GM23338 (cell line): ENCODE measurements around the gene TSPAN3. TPM values are rescaled to one million over a fixed set of nuclear protein-coding genes. Genes with fewer than 3 reads are reported as not detected.

Experiments used
- ATAC-seq: fragments of 200-7000 bp; cut with Tn5 transposase; 3 replicates; pipeline ENCODE4 v1.9.1; 2020
- DNase-seq: peaks from one replicate; pipeline ENCODE4 v3.0.0-alpha.2; 2015; ENCODE audit warnings: low spot score
- H2AFZ ChIP-seq: fragments of 200-600 bp; sonication (generic); 2 replicates; pipeline ENCODE4 v1.8.0; 2016; ENCODE audit warnings: antibody characterized with exemption, mild to moderate bottlenecking, moderate library complexity
- H3F3A ChIP-seq: fragments of 200-600 bp; sonication (generic); replicated peaks from 2 replicates; pipeline ENCODE4 v1.8.0; 2017; ENCODE audit warnings: antibody characterized with exemption, mixed run types, low read depth
- H3K27ac ChIP-seq: fragments of 200-600 bp; sonication (generic); 2 replicates; pipeline ENCODE4 v1.6.1; 2016; ENCODE audit warnings: low read depth
- H3K27me3 ChIP-seq: fragments of 200-600 bp; sonication (generic); 2 replicates; pipeline ENCODE4 v1.8.0; 2016; ENCODE audit warnings: mild to moderate bottlenecking, mixed run types, moderate library complexity; ENCODE audit not compliant: insufficient read depth
- H3K36me3 ChIP-seq: fragments of 200-600 bp; sonication (generic); 2 replicates; pipeline ENCODE4 v1.8.0; 2016; ENCODE audit warnings: mild to moderate bottlenecking; ENCODE audit not compliant: insufficient read depth
- H3K4me1 ChIP-seq: fragments of 200-600 bp; sonication (generic); 2 replicates; pipeline ENCODE4 v1.8.0; 2016; ENCODE audit warnings: mild to moderate bottlenecking, moderate library complexity; ENCODE audit not compliant: insufficient read depth
- H3K4me2 ChIP-seq: fragments of 200-600 bp; sonication (generic); 2 replicates; pipeline ENCODE4 v1.7.1; 2017; ENCODE audit warnings: mixed run types
- H3K4me3 ChIP-seq: fragments of 200-600 bp; sonication (generic); 2 replicates; pipeline ENCODE4 v1.6.1; 2016; ENCODE audit warnings: mixed run types
- H3K79me2 ChIP-seq: fragments of 200-600 bp; sonication (generic); replicated peaks from 2 replicates; pipeline ENCODE4 v1.8.0; 2017; ENCODE audit warnings: mild to moderate bottlenecking; ENCODE audit not compliant: insufficient read depth
- H3K9me2 ChIP-seq: fragments of 200-600 bp; sonication (generic); 2 replicates; pipeline ENCODE4 v1.8.0; 2017; ENCODE audit not compliant: insufficient read depth
- H4K20me1 ChIP-seq: fragments of 200-600 bp; sonication (generic); replicated peaks from 2 replicates; pipeline ENCODE4 v1.8.0; 2017; ENCODE audit warnings: mild to moderate bottlenecking; ENCODE audit not compliant: insufficient read depth
- H3K27ac Mint-ChIP-seq: 2 replicates; pipeline ENCODE4 v1.8.0; 2020; ENCODE audit warnings: inconsistent platforms, mild to moderate bottlenecking, moderate library complexity, mixed read lengths
- H3K27me3 Mint-ChIP-seq: 3 replicates; pipeline ENCODE4 v1.8.0; 2022; ENCODE audit warnings: low read depth, mild to moderate bottlenecking, moderate library complexity, mixed read lengths, inconsistent platforms; ENCODE audit not compliant: insufficient read depth, poor library complexity
- H3K36me3 Mint-ChIP-seq: 3 replicates; pipeline ENCODE4 v1.8.0; 2021; ENCODE audit warnings: low read depth, mild to moderate bottlenecking, inconsistent platforms, moderate library complexity, mixed read lengths
- H3K4me1 Mint-ChIP-seq: 3 replicates; pipeline ENCODE4 v1.8.0; 2020; ENCODE audit warnings: mild to moderate bottlenecking, inconsistent platforms, mixed read lengths
- H3K4me3 Mint-ChIP-seq: 3 replicates; pipeline ENCODE4 v1.8.0; 2021; ENCODE audit warnings: moderate library complexity, mild to moderate bottlenecking, inconsistent platforms, mixed read lengths
- H3K9me3 Mint-ChIP-seq: 3 replicates; pipeline ENCODE4 v1.8.0; 2020; ENCODE audit warnings: moderate library complexity, mild to moderate bottlenecking, inconsistent platforms, mixed read lengths
- ETS1 ChIP-seq: IDR thresholded peaks from 2 replicates; pipeline ENCODE4 v1.6.1; 2016; ENCODE audit warnings: antibody characterized with exemption
- EZH2 ChIP-seq: fragments of 200-600 bp; sonication (generic); IDR thresholded peaks from one replicate; pipeline ENCODE4 v1.8.0; 2017; ENCODE audit warnings: antibody characterized with exemption, mild to moderate bottlenecking, low read depth; ENCODE audit not compliant: unreplicated experiment
- POLR2AphosphoS5 ChIP-seq: IDR thresholded peaks from 2 replicates; pipeline ENCODE4 v1.6.1; 2016; ENCODE audit warnings: antibody characterized with exemption, low read depth
- STAT1 ChIP-seq: IDR thresholded peaks from one replicate; pipeline ENCODE4 v1.6.1; 2016; ENCODE audit warnings: antibody characterized with exemption; ENCODE audit not compliant: unreplicated experiment
- ZNF331 ChIP-seq: fragments of 250-450 bp; sonication (Bioruptor Pico); IDR thresholded peaks from 2 replicates; pipeline ENCODE4 v1.5.0; 2020; ENCODE audit warnings: low read depth, mild to moderate bottlenecking, moderate library complexity
- polyA plus RNA-seq: library from polyadenylated mRNA; unstranded; fragments of >200 nt; fragmentation: Nextera tagmentation; extraction: Ambion mirVana; gene quantifications from 2 replicates; pipeline ENCODE4 v1.2.1, GENCODE V29; 2016
- total RNA-seq: library from RNA; depleted of rRNA; stranded (reverse); fragments of >200 nt; shearing (Covaris generic); gene quantifications from 2 replicates; pipeline ENCODE4 v1.2.3, GENCODE V29; 2014
- TF ChIP-seq, protein P1 (sequence below): fragments of 250-450 bp; sonication (Bioruptor Pico); IDR thresholded peaks from 2 replicates; pipeline ENCODE4 v1.5.0; 2020; ENCODE audit warnings: mild to moderate bottlenecking, moderate library complexity

The TSPAN3 gene
- total and polyA plus RNA-seq, 2 experiments from 2014 or later, result 72.5 to 159 TPM

DNA sequence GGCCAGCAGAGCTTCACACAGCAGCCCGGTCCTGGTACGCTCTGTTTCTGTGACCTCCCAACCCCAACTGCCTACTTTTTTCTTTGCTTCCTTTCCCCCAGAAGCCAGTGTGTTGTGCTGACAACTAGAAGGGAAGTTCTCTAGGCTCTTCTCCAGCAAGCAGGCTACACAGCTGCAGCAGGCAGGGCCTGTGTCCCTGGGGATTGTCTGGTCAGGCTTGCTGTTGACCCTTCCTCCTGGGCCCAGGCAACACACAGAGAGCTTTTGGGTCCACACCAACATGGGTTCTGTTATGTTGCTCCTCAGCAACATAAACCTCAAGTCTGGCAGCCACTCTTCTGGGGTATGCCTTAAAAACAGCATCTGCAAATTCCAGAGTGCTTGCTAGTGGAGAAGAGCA is 36.2 kb upstream of the TSPAN3 start:
- H3K36me3 Mint-ChIP-seq, result no peaks in the 10 kb centered on the region
- TF ChIP-seq STAT1, result no peak
- TF ChIP-seq, protein P1, sequence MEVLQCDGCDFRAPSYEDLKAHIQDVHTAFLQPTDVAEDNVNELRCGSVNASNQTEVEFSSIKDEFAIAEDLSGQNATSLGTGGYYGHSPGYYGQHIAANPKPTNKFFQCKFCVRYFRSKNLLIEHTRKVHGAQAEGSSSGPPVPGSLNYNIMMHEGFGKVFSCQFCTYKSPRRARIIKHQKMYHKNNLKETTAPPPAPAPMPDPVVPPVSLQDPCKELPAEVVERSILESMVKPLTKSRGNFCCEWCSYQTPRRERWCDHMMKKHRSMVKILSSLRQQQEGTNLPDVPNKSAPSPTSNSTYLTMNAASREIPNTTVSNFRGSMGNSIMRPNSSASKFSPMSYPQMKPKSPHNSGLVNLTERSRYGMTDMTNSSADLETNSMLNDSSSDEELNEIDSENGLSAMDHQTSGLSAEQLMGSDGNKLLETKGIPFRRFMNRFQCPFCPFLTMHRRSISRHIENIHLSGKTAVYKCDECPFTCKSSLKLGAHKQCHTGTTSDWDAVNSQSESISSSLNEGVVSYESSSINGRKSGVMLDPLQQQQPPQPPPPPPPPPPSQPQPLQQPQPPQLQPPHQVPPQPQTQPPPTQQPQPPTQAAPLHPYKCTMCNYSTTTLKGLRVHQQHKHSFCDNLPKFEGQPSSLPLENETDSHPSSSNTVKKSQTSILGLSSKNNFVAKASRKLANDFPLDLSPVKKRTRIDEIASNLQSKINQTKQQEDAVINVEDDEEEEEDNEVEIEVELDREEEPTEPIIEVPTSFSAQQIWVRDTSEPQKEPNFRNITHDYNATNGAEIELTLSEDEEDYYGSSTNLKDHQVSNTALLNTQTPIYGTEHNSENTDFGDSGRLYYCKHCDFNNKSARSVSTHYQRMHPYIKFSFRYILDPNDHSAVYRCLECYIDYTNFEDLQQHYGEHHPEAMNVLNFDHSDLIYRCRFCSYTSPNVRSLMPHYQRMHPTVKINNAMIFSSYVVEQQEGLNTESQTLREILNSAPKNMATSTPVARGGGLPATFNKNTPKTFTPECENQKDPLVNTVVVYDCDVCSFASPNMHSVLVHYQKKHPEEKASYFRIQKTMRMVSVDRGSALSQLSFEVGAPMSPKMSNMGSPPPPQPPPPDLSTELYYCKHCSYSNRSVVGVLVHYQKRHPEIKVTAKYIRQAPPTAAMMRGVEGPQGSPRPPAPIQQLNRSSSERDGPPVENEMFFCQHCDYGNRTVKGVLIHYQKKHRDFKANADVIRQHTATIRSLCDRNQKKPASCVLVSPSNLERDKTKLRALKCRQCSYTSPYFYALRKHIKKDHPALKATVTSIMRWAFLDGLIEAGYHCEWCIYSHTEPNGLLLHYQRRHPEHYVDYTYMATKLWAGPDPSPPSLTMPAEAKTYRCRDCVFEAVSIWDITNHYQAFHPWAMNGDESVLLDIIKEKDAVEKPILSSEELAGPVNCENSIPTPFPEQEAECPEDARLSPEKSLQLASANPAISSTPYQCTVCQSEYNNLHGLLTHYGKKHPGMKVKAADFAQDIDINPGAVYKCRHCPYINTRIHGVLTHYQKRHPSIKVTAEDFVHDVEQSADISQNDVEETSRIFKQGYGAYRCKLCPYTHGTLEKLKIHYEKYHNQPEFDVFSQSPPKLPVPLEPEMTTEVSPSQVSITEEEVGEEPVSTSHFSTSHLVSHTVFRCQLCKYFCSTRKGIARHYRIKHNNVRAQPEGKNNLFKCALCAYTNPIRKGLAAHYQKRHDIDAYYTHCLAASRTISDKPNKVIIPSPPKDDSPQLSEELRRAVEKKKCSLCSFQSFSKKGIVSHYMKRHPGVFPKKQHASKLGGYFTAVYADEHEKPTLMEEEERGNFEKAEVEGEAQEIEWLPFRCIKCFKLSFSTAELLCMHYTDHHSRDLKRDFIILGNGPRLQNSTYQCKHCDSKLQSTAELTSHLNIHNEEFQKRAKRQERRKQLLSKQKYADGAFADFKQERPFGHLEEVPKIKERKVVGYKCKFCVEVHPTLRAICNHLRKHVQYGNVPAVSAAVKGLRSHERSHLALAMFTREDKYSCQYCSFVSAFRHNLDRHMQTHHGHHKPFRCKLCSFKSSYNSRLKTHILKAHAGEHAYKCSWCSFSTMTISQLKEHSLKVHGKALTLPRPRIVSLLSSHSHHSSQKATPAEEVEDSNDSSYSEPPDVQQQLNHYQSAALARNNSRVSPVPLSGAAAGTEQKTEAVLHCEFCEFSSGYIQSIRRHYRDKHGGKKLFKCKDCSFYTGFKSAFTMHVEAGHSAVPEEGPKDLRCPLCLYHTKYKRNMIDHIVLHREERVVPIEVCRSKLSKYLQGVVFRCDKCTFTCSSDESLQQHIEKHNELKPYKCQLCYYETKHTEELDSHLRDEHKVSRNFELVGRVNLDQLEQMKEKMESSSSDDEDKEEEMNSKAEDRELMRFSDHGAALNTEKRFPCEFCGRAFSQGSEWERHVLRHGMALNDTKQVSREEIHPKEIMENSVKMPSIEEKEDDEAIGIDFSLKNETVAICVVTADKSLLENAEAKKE (CRISPR knock-in tag), result no peak
- no peak for TF ChIP-seq ZNF331
- TF ChIP-seq POLR2AphosphoS5, result no peak
- no peak for TF ChIP-seq EZH2
- TF ChIP-seq ETS1, result no peak
- no peaks in the 10 kb centered on the region for H3K79me2 ChIP-seq
- H3K4me2 ChIP-seq, result no peak overlapping the region
- H3K9me3 Mint-ChIP-seq, result no peaks in the 10 kb centered on the region
- H3K4me3 Mint-ChIP-seq, result no peak overlapping the region
- H3F3A ChIP-seq, result no peaks in the 10 kb centered on the region
- no peak for DNase-seq
- no peaks in the 10 kb centered on the region for H3K9me2 ChIP-seq
- no peaks in the 10 kb centered on the region for H3K27me3 ChIP-seq
- H3K4me1 ChIP-seq, result 0 out of 2 replicates have a peak, but pooled peaks cover 6% of the 10 kb centered on the region
- no peak overlapping the region for H2AFZ ChIP-seq
- peaks cover 15% of the 10 kb centered on the region for H3K4me1 Mint-ChIP-seq
- H3K36me3 ChIP-seq, result no peaks in the 10 kb centered on the region; the same call in 1 of the 2 replicates
- H3K27me3 Mint-ChIP-seq, result peaks cover 2% of the 10 kb centered on the region
- H3K27ac ChIP-seq, result no peak overlapping the region
- no peak for ATAC-seq
- no peak overlapping the region for H3K4me3 ChIP-seq
- no peak overlapping the region for H3K27ac Mint-ChIP-seq
- H4K20me1 ChIP-seq, result no peaks in the 10 kb centered on the region
